Bronchial epithelial cell (primary cell): ENCODE data around the gene ASCL2. TPM values are rescaled to one million over a fixed set of nuclear protein-coding genes. Genes with fewer than 3 reads are reported as not detected.

Experiments
- DNase-seq: peaks from one replicate; pipeline ENCODE4 v3.0.0-alpha.2; 2010; ENCODE audit warnings: low read depth
- FAIRE-seq: peaks from 2 replicates; lab custom pipeline; 2011; peaks lifted over from hg19 to GRCh38; lab: Jason Lieb, UNC
- H3K27me3 ChIP-seq: 2 replicates; pipeline ENCODE4 v1.5.1; 2011; ENCODE audit warnings: low read length; ENCODE audit not compliant: control insufficient read depth, insufficient read depth
- H3K36me3 ChIP-seq: 2 replicates; pipeline ENCODE4 v1.5.1; 2011; ENCODE audit warnings: low read length; ENCODE audit not compliant: control insufficient read depth, insufficient read depth
- H3K4me3 ChIP-seq: 2 replicates; pipeline ENCODE4 v1.5.1; 2011; ENCODE audit warnings: mild to moderate bottlenecking, low read depth, low read length, control low read depth
- total RNA-seq: library from RNA; depleted of rRNA; stranded (reverse); fragments of >200 nt; gene quantifications from 2 replicates; pipeline ENCODE4 v1.2.1, GENCODE V29; 2014
- TF ChIP-seq, protein P1 (sequence below): IDR thresholded peaks from 2 replicates; pipeline ENCODE4 v1.5.1; 2011; ENCODE audit warnings: mild to moderate bottlenecking, moderate library complexity, low read length, control low read depth, inconsistent platforms; ENCODE audit not compliant: insufficient read depth, severe bottlenecking

The ASCL2 gene
- total RNA-seq, 1 donor from 2014 or later, result 0.79 TPM

DNA sequence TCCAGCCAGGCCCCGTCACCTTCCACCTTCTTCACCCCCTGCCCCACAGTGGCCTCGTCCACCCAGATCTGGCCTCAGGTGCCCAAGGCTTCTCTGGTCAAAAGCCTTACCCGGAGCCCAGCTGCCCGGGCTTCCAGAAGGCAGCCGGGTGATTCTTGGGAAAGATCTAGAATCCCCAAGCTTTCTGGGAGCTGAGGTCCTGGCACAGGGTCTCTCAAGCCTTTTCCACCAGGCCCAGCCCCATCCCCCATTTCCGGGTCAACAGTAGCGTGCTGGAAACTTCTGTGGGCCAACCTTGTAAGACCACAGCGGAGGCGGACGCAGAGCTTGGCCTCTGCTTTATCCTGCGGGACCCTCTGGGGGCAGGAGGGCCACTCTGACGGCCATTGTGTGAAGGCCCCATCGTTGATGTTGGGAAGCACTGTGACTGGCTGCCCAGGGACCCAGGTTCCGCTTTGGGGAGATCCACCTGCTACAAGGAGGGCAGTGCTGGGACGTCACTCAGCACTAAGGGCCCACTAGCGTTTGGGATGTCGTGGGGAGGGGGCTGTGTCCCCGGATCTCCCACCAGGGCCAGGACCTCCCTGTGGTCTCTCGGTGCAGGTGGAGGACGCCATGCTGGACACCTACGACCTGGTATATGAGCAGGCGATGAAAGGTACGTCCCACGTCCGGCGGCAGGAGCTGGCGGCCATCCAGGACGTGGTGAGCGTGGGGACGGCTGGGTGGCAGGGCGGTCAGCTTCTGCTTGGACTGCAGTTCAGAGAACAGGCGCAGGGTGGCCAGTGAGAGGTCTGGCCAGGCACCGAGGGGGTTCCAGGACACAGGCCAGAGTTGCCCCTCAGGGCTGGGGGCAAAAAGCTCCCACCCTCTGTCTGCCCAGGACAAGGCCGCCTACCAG, 42.9 kb upstream of the ASCL2 start:
- no peak for DNase-seq
- TF ChIP-seq, protein P1, sequence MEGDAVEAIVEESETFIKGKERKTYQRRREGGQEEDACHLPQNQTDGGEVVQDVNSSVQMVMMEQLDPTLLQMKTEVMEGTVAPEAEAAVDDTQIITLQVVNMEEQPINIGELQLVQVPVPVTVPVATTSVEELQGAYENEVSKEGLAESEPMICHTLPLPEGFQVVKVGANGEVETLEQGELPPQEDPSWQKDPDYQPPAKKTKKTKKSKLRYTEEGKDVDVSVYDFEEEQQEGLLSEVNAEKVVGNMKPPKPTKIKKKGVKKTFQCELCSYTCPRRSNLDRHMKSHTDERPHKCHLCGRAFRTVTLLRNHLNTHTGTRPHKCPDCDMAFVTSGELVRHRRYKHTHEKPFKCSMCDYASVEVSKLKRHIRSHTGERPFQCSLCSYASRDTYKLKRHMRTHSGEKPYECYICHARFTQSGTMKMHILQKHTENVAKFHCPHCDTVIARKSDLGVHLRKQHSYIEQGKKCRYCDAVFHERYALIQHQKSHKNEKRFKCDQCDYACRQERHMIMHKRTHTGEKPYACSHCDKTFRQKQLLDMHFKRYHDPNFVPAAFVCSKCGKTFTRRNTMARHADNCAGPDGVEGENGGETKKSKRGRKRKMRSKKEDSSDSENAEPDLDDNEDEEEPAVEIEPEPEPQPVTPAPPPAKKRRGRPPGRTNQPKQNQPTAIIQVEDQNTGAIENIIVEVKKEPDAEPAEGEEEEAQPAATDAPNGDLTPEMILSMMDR, result no peak
- Histone ChIP-seq H3K4me3 (no peak overlapping the region), H3K27me3 (no peaks in the 10 kb centered on the region), H3K36me3 (no peaks in the 10 kb centered on the region)
- no peak for FAIRE-seq

DNA sequence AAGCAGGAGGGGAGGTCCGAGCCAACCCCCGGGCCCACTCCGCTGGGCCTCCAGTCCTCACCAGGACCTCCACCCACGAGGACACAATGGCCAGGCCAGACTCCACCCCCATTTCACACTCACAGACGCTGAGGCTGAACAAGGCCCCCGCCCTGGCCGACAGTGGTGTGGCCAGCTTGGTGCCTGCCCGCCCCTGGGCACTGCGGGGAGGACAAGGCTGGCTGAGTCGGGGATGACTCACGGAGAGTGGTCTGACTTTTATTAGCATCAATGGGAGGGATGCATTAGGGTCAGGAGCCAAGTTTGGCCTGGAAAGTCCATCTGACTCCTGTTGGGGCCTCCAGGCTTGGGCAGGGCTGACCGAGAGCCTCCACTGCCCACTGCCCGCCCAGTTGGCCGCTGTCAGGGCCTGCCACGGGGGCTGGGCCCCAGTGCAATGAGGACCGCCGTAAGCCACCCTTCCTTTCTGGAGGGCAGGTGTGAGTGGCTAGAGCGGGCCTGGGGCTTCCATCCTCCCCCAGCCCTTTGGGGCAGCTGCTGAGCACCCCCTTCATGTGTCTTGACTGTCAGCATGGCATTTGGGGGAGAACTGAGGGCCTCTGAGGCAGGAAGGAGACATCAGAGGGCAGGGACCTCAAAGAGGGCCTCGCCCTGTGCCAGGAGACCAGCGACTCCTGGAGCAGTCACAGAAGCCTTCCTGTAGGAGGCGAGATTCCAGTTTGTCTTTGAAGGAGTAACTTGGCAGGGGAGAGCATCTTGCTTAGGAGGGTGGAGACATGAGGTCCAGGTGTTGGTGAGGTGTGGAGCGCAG, 42.0 kb upstream of the ASCL2 start:
- Histone ChIP-seq H3K4me3 (no peak overlapping the region), H3K36me3 (no peaks in the 10 kb centered on the region), H3K27me3 (no peaks in the 10 kb centered on the region)
- DNase-seq, result peak; percentile 20
- TF ChIP-seq, protein P1, result no peak
- no peak for FAIRE-seq

- TF ChIP-seq, protein P1, result no peak
Measured at GRCh38 chr11:2311353-2312133, 41.2 kb upstream of the ASCL2 start.

DNA sequence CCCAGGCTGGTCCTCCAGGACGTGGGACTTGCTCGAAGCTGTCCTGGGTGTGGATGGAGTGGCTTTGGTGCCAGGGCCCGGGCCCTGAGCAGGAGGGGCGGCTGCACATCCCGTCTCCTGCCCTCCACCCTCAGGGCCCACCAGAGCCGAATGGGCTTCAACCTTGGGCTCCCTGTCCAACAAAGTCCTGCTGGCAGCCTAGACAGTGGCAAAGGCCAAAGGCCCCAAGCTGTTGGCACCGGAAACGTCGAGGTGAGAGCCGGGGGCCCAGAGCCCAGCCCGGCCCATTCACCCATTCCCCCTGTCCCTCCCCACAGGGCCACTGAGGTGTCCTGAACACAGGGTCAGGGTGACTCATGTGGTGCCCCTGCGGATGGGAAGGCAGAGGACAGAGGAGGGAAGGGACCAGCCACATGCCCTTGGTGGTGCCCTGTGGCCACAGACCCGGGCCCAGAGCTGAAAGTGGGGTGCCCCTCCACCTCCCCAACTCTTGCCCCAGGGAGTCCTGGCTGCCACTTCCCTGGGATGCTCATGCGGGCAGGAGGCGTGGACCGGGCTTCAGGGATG, 40.5 kb upstream of the ASCL2 start:
- no peak overlapping the region for H3K4me3 ChIP-seq
- TF ChIP-seq, protein P1, result no peak
- H3K27me3 ChIP-seq, result no peaks in the 10 kb centered on the region
- H3K36me3 ChIP-seq, result no peaks in the 10 kb centered on the region
- DNase-seq, result no peak
- FAIRE-seq, result no peak

More at GRCh38 chr11:2311353-2312133, 41.2 kb upstream of the ASCL2 start:
- H3K36me3 ChIP-seq, result no peaks in the 10 kb centered on the region
- DNase-seq (no peak), FAIRE-seq (no peak)
- no peak overlapping the region for H3K4me3 ChIP-seq
- H3K27me3 ChIP-seq, result no peaks in the 10 kb centered on the region

- Histone ChIP-seq H3K36me3 (no peaks in the 10 kb centered on the region), H3K27me3 (no peaks in the 10 kb centered on the region), H3K4me3 (no peak overlapping the region)
- no peak for DNase-seq
- TF ChIP-seq, protein P1, result no peak
- FAIRE-seq, result no peak
Measured at GRCh38 chr11:2310073-2310785, 39.8 kb upstream of the ASCL2 start.
